Activated T-cell treated with anti-CD3 and anti-CD28 coated beads, Interleukin-2, amount 50 U/mL, for 4 hours (primary cell): ENCODE measurements around the gene FAM163B. TPM values are rescaled to one million over a fixed set of nuclear protein-coding genes. Genes with fewer than 3 reads are reported as not detected.

ENCODE experiments used
- ATAC-seq, 2 donors: fragments of 200-7000 bp; cut with Tn5 transposase; one replicate each; pipeline ENCODE4 v1.10.0; 2021
- DNase-seq: peaks from one replicate; pipeline ENCODE4 v3.0.0-alpha.2; 2020
- H3K27me3 Mint-ChIP-seq: one replicate; pipeline ENCODE4 v1.8.0; 2021; ENCODE audit warnings: low read depth, mixed read lengths
- H3K36me3 Mint-ChIP-seq: one replicate; pipeline ENCODE4 v1.8.0; 2022; ENCODE audit warnings: mixed read lengths; ENCODE audit not compliant: insufficient read depth
- H3K4me1 Mint-ChIP-seq: one replicate; pipeline ENCODE4 v1.8.0; 2021; ENCODE audit warnings: low read depth, mixed read lengths
- H3K4me3 Mint-ChIP-seq: one replicate; pipeline ENCODE4 v1.8.0; 2021; ENCODE audit warnings: mild to moderate bottlenecking, moderate library complexity, mixed read lengths
- H3K9me3 Mint-ChIP-seq: one replicate; pipeline ENCODE4 v1.8.0; 2021; ENCODE audit warnings: mixed read lengths
- total RNA-seq, 3 donors: library from RNA; stranded (reverse); gene quantifications; one replicate each; pipeline ENCODE4 v1.2.1, GENCODE V29; 2021

The FAM163B gene
- total RNA-seq, 3 donors from 2014 or later: not detected

GRCh38 chr9:133643362-133643755 is 34.2 kb upstream of the FAM163B start:
- H3K4me1 Mint-ChIP-seq: peaks cover 2% of the 10 kb centered on the region
- H3K27me3 Mint-ChIP-seq: peaks cover 6% of the 10 kb centered on the region
- no peaks in the 10 kb centered on the region for H3K9me3 Mint-ChIP-seq
- ATAC-seq (no peak), DNase-seq (no peak)
- no peaks in the 10 kb centered on the region for H3K36me3 Mint-ChIP-seq
- H3K4me3 Mint-ChIP-seq: no peak overlapping the region

GRCh38 chr9:133642708-133643361 is 33.6 kb upstream of the FAM163B start:
- no peak for DNase-seq
- Mint-ChIP-seq H3K4me1 (peaks cover 2% of the 10 kb centered on the region), H3K4me3 (no peak overlapping the region), H3K36me3 (no peaks in the 10 kb centered on the region), H3K27me3 (peaks cover 6% of the 10 kb centered on the region), H3K9me3 (no peaks in the 10 kb centered on the region)
- ATAC-seq: no peak

GRCh38 chr9:133641861-133642595 is 32.8 kb upstream of the FAM163B start:
- H3K9me3 Mint-ChIP-seq: no peaks in the 10 kb centered on the region
- no peaks in the 10 kb centered on the region for H3K4me1 Mint-ChIP-seq
- DNase-seq: no peak
- ATAC-seq: no peak
- H3K36me3 Mint-ChIP-seq: no peaks in the 10 kb centered on the region
- peaks cover 4% of the 10 kb centered on the region for H3K27me3 Mint-ChIP-seq
- H3K4me3 Mint-ChIP-seq: no peak overlapping the region

GRCh38 chr9:133641396-133641655 is 32.1 kb upstream of the FAM163B start:
- no peaks in the 10 kb centered on the region for H3K9me3 Mint-ChIP-seq
- H3K4me3 Mint-ChIP-seq: no peak overlapping the region
- no peaks in the 10 kb centered on the region for H3K4me1 Mint-ChIP-seq
- ATAC-seq (no peak), DNase-seq (no peak)
- H3K36me3 Mint-ChIP-seq: no peaks in the 10 kb centered on the region
- H3K27me3 Mint-ChIP-seq: peaks cover 4% of the 10 kb centered on the region

- H3K4me3 Mint-ChIP-seq: no peak overlapping the region
Measured at GRCh38 chr9:133640580-133641395, 31.6 kb upstream of the FAM163B start.

GRCh38 chr9:133640160-133640559 is 31.0 kb upstream of the FAM163B start:
- Mint-ChIP-seq H3K27me3 (peaks cover 4% of the 10 kb centered on the region), H3K36me3 (no peaks in the 10 kb centered on the region), H3K9me3 (no peaks in the 10 kb centered on the region), H3K4me3 (no peak overlapping the region), H3K4me1 (no peaks in the 10 kb centered on the region)
- ATAC-seq: no peak
- DNase-seq: no peak

More at GRCh38 chr9:133640580-133641395, 31.6 kb upstream of the FAM163B start:
- Mint-ChIP-seq H3K4me1 (no peaks in the 10 kb centered on the region), H3K9me3 (no peaks in the 10 kb centered on the region), H3K27me3 (peaks cover 4% of the 10 kb centered on the region), H3K36me3 (no peaks in the 10 kb centered on the region)
- ATAC-seq (no peak), DNase-seq (no peak)

- H3K36me3 Mint-ChIP-seq: no peaks in the 10 kb centered on the region
- DNase-seq: no peak
- ATAC-seq: no peak
- H3K4me3 Mint-ChIP-seq: no peak overlapping the region
- H3K4me1 Mint-ChIP-seq: no peaks in the 10 kb centered on the region
- peaks cover 5% of the 10 kb centered on the region for H3K27me3 Mint-ChIP-seq
- H3K9me3 Mint-ChIP-seq: no peaks in the 10 kb centered on the region
Measured at GRCh38 chr9:133639613-133640012, 30.4 kb upstream of the FAM163B start.

- no peaks in the 10 kb centered on the region for H3K4me1 Mint-ChIP-seq
- no peaks in the 10 kb centered on the region for H3K36me3 Mint-ChIP-seq
- peaks cover 2% of the 10 kb centered on the region for H3K27me3 Mint-ChIP-seq
- no peak overlapping the region for H3K4me3 Mint-ChIP-seq
- ATAC-seq (no peak), DNase-seq (no peak)
- H3K9me3 Mint-ChIP-seq: no peaks in the 10 kb centered on the region
Measured at GRCh38 chr9:133638711-133639110, 29.5 kb upstream of the FAM163B start.

- H3K9me3 Mint-ChIP-seq: no peaks in the 10 kb centered on the region
- H3K4me1 Mint-ChIP-seq: no peaks in the 10 kb centered on the region
- ATAC-seq (no peak), DNase-seq (no peak)
- no peaks in the 10 kb centered on the region for H3K36me3 Mint-ChIP-seq
- no peak overlapping the region for H3K4me3 Mint-ChIP-seq
- peaks cover 2% of the 10 kb centered on the region for H3K27me3 Mint-ChIP-seq
Measured at GRCh38 chr9:133638076-133638475, 28.9 kb upstream of the FAM163B start.

GRCh38 chr9:133637451-133638055 is 28.4 kb upstream of the FAM163B start:
- ATAC-seq (no peak), DNase-seq (no peak)
- Mint-ChIP-seq H3K36me3 (no peaks in the 10 kb centered on the region), H3K27me3 (peaks cover 2% of the 10 kb centered on the region), H3K4me3 (no peak overlapping the region), H3K9me3 (no peaks in the 10 kb centered on the region), H3K4me1 (no peaks in the 10 kb centered on the region)

GRCh38 chr9:133636902-133637301 is 27.7 kb upstream of the FAM163B start:
- Mint-ChIP-seq H3K4me1 (no peaks in the 10 kb centered on the region), H3K27me3 (peaks cover 2% of the 10 kb centered on the region), H3K9me3 (no peaks in the 10 kb centered on the region), H3K4me3 (no peak overlapping the region), H3K36me3 (no peaks in the 10 kb centered on the region)
- no peak for ATAC-seq
- DNase-seq: no peak

- H3K36me3 Mint-ChIP-seq: no peaks in the 10 kb centered on the region
- H3K4me3 Mint-ChIP-seq: no peak within 1 kb of the TSS
- ATAC-seq (no peak), DNase-seq (no peak)
- no peaks in the 10 kb centered on the region for H3K9me3 Mint-ChIP-seq
- H3K27me3 Mint-ChIP-seq: peaks cover 2% of the 10 kb centered on the region
- H3K4me1 Mint-ChIP-seq: no peaks in the 10 kb centered on the region
Measured at GRCh38 chr9:133635533-133636531, 26.6 kb upstream of the FAM163B start, which contains the start of gene DBH. DBH (plus strand) TSS chr9:133636363; CDS start chr9:133636372, 9 bp downstream.

GRCh38 chr9:133635098-133635497 is 25.9 kb upstream of the FAM163B start:
- ATAC-seq (no peak), DNase-seq (no peak)
- Mint-ChIP-seq H3K4me3 (no peak overlapping the region), H3K4me1 (no peaks in the 10 kb centered on the region), H3K9me3 (no peaks in the 10 kb centered on the region), H3K36me3 (no peaks in the 10 kb centered on the region), H3K27me3 (peaks cover 2% of the 10 kb centered on the region)
